Motor neuron (in vitro differentiated cells): Measurements from ENCODE around the gene LCN15. TPM values are rescaled to one million over a fixed set of nuclear protein-coding genes. Genes with fewer than 3 reads are reported as not detected.
"Not testable (repeated sequence)": the region's sequence is repeated elsewhere in the genome, so short reads cannot be mapped to it uniquely, and the experiment has no call there.

Source experiments
- ATAC-seq, 8 experiments: fragments of 200-7000 bp; cut with Tn5 transposase; replicated peaks in 6 of 8; 2 replicates each; pipeline ENCODE4 v1.8.0; 2021; ENCODE audit warnings: mild to moderate bottlenecking in 8 of 8, moderate library complexity in 8 of 8
- H3K27ac ChIP-seq, 2 donors: fragments of 250-450 bp; sonication (Bioruptor Pico); 2 replicates each; pipeline ENCODE4 v1.9.0; 2021; ENCODE audit warnings: antibody characterized with exemption in 2 of 2, mild to moderate bottlenecking in 2 of 2, moderate library complexity in 1 of 2
- H3K4me1 ChIP-seq, 2 donors: fragments of 250-450 bp; sonication (Bioruptor Pico); replicated peaks in 1 of 2; 2 replicates each; pipeline ENCODE4 v1.6.1; 2021; ENCODE audit warnings: antibody characterized with exemption in 2 of 2, mild to moderate bottlenecking in 2 of 2, moderate library complexity in 1 of 2
- H3K4me3 ChIP-seq, 5 donors: fragments of 250-450 bp; sonication (Bioruptor Pico); 2 replicates each; pipeline ENCODE4 v1.9.0; 2021; ENCODE audit warnings: antibody characterized with exemption in 5 of 5, mild to moderate bottlenecking in 5 of 5, moderate library complexity in 4 of 5
- WGBS, 10 experiments: fragments of 450-650 bp; shearing (Covaris generic); methylation state at CpG; one replicate each; pipeline ENCODE4 v1.0.0; 2022; 5-methylcytosine and 5-hydroxymethylcytosine counted together
- in situ Hi-C, 9 experiments: fragments of 400-800 bp; cut with MboI; loops; one replicate each; pipeline ENCODE4 v1.15.0; 2021; ENCODE audit warnings: low sequenced_read_pairs in 9 of 9, low pct_unique_long_range_greater_than_20kb in 2 of 9; ENCODE audit not compliant: unreplicated experiment in 9 of 9
- total RNA-seq, 8 experiments: library from RNA; unstranded; fragments of 300-600 nt; gene quantifications; 2 replicates each; pipeline versions ENCODE4 v1.2.3 to v1.2.4, GENCODE V29; 2022

Gene LCN15
- under 1 TPM in 5 of 8 experiments, not detected in 3; 0.21 to 0.43 (median 0.23) TPM for total RNA-seq

DNA sequence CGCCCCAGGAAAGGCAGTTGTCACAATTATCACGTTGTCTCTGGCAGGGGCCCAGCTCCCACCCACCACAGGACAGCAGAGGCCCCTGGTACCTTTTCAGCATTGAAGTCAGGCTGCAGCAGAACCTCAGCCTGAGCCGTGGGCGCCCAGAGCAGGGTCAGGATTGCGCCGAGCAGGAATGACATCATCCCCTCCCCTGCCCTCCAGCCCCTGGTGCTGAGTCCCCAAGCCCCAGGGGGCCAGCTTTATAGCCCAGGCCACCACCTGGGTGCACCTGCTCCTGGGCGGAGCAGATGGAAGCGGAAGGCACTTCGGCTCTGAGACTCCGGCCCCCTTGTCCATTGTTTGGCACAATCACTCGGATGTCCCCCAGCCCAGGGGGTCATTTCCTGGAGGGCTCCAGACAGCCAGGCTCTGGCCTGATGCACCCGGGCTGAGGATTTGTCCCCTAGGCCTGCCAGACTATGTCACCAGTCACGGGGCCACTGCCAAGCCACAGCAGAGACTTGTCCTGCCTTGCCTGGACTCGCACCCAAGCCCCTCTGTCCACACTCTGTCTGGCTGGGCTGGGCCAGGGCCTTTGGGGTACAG is at the start of gene LCN15:
Gene LCN15, minus strand, starts transcription at position 218 of the 591 bp plus-strand sequence. Its CDS starts 30 bp downstream, at position 188.
- in situ Hi-C loops, result no loop called here
- ATAC-seq, result no peak
- 80% methylated on average over 3 of the region's 14 CpGs; no CpG with 5 or more reads in 9 of the 10 experiments for WGBS, 10 experiments
- Histone ChIP-seq H3K4me1 (peaks cover 12 to 27% of the 10 kb centered on the region in 2 donors), H3K27ac (peak within 1 kb of the TSS in 1 of 2 donors; percentile 34), H3K4me3 (no peak within 1 kb of the TSS)

GRCh38 chr9:136808806-136809158 is 44.5 kb upstream of the LCN15 start:
- H3K4me1 ChIP-seq, result peaks cover 21 to 22% of the 10 kb centered on the region in 2 donors
- H3K4me3 ChIP-seq, result peak overlapping the region; percentile 56 to 98 (median 91)
- WGBS, 10 experiments, result 0 to 10% (median 1%) methylated on average over 1 to 14 of the region's 14 CpGs; no CpG with 5 or more reads in 2 of the 10 experiments
- in situ Hi-C loops, result no loop called here
- H3K27ac ChIP-seq, result no peak overlapping the region
- peak in 3 of 8 experiments; percentile 7 to 29 (median 11) for ATAC-seq

GRCh38 chr9:136808075-136808805 is 43.9 kb upstream of the LCN15 start:
- in situ Hi-C loops, result no loop called here
- 0% methylated on average over 1 to 4 of the region's 93 CpGs; no CpG with 5 or more reads in 6 of the 10 experiments for WGBS, 10 experiments
- Histone ChIP-seq H3K4me3 (peak overlapping the region; percentile 56 to 98 (median 91)), H3K27ac (peak overlapping the region; percentile 76 to 86), H3K4me1 (peaks cover 21 to 22% of the 10 kb centered on the region in 2 donors)
- peak; percentile 35 to 65 (median 52) for ATAC-seq

- H3K4me3 ChIP-seq, result peak within 1 kb of the TSS; percentile 56 to 98 (median 91)
- peak; percentile 80 to 88 (median 84) for ATAC-seq
- WGBS, 10 experiments, result 0% methylated on average over 1 to 6 of the region's 96 CpGs; no CpG with 5 or more reads in 7 of the 10 experiments
- in situ Hi-C loops, result no loop called here
- H3K27ac ChIP-seq, result peak within 1 kb of the TSS; percentile 76 to 86
- peaks cover 21 to 22% of the 10 kb centered on the region in 2 donors for H3K4me1 ChIP-seq
These were observed 43.2 kb upstream of the LCN15 start, which contains the start of gene RABL6 for GRCh38 chr9:136807281-136808074. Gene RABL6, plus strand, starts transcription at chr9:136807948. Its CDS starts 249 bp downstream, at chr9:136808197.

DNA sequence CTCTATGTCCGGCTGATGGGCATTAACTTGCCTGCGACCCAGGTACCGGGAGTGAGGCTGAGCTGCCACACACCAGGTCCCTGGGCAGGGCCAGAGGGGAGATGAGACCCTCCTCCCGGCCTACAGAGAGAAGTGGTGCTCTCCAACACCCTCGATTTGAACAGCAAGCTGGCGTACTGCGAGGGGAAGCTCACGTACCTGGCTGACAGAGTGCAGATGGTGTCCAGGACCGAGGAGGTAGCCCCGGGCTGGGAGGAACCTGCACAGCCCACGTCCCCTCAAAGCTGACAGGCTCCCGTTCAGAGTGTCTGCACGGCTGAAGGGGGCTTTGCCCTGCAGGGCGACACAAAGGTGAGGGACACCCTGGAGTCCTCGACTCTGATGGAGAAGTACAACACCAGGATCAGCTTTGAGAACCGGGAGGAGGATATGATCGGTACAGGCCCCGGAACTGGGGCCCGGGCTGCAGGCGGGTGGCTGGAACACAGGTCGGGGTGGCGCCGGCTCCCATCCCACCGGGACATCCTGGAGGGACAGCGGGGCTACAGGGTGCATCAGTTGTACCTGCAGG is 42.4 kb upstream of the LCN15 start:
- H3K27ac ChIP-seq, result peak overlapping the region in 1 of 2 donors; percentile 86

GRCh38 chr9:136806067-136806466 is 41.7 kb upstream of the LCN15 start:
- peaks cover 26% of the 10 kb centered on the region in 2 donors for H3K4me1 ChIP-seq
- 83 to 90% (median 90%) methylated on average over 1 to 2 of the region's 10 CpGs; no CpG with 5 or more reads in 7 of the 10 experiments for WGBS, 10 experiments
- no peak overlapping the region for H3K27ac ChIP-seq
- no peak overlapping the region for H3K4me3 ChIP-seq
- in situ Hi-C loops, result no loop called here
- ATAC-seq, result no peak

More for the DNA sequence above, 42.4 kb upstream of the LCN15 start:
- Histone ChIP-seq H3K4me3 (peak overlapping the region; percentile 56 to 98 (median 91)), H3K4me1 (peaks cover 21 to 22% of the 10 kb centered on the region in 2 donors)
- no peak for ATAC-seq
- in situ Hi-C loops, result no loop called here
- 19 to 95% (median 50%) methylated on average over 1 to 14 of the region's 25 CpGs; no CpG with 5 or more reads in 3 of the 10 experiments for WGBS, 10 experiments

DNA sequence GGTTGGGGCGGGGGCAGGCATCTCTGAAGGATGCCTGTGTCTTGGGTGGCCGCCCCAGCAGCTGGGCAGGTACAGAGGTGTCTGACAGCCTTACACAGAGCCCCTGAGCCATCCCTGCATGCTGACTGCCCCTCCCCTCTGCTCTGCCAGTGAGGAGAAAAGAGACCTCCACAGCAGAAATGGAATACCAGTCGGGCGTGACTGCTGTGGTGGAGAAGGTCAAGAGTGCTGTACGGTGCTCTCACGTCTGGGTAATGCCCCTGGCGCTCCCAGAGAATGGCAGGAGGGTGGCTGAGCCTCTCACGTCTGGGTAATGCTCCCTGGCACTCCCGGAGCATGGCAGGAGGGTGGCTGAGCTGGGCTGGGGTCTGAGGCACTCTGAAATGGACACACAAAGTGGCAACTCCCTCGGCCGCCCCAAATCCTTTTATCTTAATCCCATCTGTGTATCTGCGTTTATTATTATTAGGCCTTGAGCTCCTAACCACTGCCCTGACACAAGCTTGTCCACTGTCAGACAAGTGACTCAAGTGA is 41.0 kb upstream of the LCN15 start:
- ATAC-seq, result no peak
- WGBS, 10 experiments, result 80 to 100% (median 96%) methylated on average over 1 to 4 of the region's 12 CpGs; no CpG with 5 or more reads in 7 of the 10 experiments
- in situ Hi-C loops, result no loop called here
- H3K4me1 ChIP-seq, result peaks cover 24 to 30% of the 10 kb centered on the region in 2 donors
- no peak overlapping the region for H3K27ac ChIP-seq
- H3K4me3 ChIP-seq, result no peak overlapping the region

DNA sequence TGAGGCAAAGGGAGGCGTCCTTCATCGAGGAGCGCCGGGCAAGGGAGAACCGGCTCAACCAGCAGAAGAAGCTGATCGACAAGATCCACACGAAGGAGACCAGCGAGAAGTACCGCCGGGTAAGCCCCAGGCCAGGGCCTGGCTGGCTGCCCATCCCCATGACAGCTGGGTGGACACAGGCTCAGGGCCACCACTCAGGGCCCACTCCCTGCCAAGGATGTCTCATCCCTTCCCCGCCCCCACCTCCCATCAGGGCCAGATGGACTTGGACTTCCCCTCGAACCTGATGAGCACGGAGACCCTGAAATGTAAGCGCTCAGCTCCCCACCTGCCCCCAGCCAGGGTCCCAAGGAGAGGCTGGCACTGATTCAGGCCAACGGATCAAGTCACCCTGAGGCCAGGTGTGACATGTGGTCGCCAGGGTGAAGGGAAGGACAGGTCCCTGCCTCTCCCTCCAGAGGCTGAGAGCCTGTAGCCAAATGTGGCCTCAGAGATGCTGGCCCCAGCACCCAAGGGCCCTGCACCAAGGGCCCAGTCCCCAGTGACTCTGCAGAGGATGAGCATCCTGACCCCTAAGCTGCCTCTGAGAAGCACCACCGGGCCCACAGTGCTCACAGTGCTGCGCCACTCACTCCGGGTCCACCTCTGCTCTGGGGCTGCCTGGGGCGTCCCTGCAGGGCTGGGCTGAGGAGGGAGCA is 40.3 kb upstream of the LCN15 start:
- no peak overlapping the region for H3K27ac ChIP-seq
- in situ Hi-C loops, result no loop called here
- ATAC-seq, result no peak
- peaks cover 21 to 24% of the 10 kb centered on the region in 2 donors for H3K4me1 ChIP-seq
- no peak overlapping the region for H3K4me3 ChIP-seq
- 31 to 100% (median 95%) methylated on average over 1 to 9 of the region's 20 CpGs; no CpG with 5 or more reads in 6 of the 10 experiments for WGBS, 10 experiments

- in situ Hi-C loops, result no loop called here
- Histone ChIP-seq H3K27ac (no peak overlapping the region), H3K4me1 (peaks cover 19 to 22% of the 10 kb centered on the region in 2 donors), H3K4me3 (no peak overlapping the region)
- 88 to 95% (median 93%) methylated on average over 4 to 14 of the region's 22 CpGs; no CpG with 5 or more reads in 4 of the 10 experiments for WGBS, 10 experiments
- ATAC-seq, result no peak
These were observed 39.5 kb upstream of the LCN15 start for GRCh38 chr9:136803551-136804508.

DNA sequence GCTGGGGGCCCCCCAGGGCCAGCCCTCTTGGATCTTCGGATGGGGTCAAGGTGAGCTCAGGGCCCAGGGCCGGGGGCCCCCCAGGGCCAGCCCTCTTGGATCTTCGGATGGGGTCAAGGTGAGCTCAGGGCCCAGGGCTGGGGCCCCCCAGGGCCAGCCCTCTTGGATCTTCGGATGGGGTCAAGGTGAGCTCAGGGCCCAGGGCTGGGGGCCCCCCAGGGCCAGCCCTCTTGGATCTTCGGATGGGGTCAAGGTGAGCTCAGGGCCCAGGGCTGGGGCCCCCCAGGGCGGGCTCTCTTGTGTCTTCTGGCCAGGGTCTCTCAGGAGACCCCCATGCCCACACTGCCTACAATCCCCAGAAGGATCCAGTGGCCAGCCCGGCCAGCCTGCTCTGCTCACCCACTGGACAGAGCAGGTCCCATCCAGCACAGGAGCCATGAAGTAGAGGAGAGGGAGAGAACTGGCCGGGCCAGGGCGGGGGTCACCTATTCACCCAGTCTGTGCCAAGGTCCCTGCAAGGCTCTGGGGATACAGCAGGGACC is 38.8 kb upstream of the LCN15 start:
- H3K4me3 ChIP-seq, in situ Hi-C loops, ATAC-seq, H3K27ac ChIP-seq: not testable (repeated sequence)
- peaks cover 19 to 22% of the 10 kb centered on the region in 2 donors for H3K4me1 ChIP-seq
- 92% methylated on average over 2 of the region's 9 CpGs; no CpG with 5 or more reads in 9 of the 10 experiments for WGBS, 10 experiments

DNA sequence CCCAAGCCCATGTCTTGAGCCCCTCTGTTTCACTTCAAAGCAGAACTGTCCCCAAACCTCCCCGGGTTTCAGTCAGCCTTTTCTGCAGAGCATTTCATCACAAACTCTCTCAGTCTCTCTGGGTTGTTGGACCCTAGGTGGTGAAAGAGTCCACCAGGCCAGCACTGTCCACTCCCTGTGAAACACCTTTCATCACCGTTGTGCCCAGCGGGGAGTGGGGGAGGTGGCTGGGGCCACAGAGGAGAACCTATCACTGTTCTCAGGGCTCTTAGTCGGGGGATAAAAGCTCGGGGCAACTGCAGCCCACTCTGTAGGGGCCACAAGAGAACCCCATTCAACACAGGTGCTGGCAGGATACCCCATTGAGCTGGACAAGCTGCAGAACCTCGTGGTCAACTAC is 38.0 kb upstream of the LCN15 start:
- in situ Hi-C loops, result no loop called here
- Histone ChIP-seq H3K4me3 (no peak overlapping the region), H3K27ac (no peak overlapping the region), H3K4me1 (peaks cover 19 to 28% of the 10 kb centered on the region in 2 donors)
- WGBS, 10 experiments, result 80 to 100% (median 95%) methylated on average over 1 to 4 of the region's 6 CpGs; no CpG with 5 or more reads in 5 of the 10 experiments
- no peak for ATAC-seq
